OCI-LY7 (cell line): ENCODE results near the gene ZDHHC14. TPM values are rescaled to one million over a fixed set of nuclear protein-coding genes. Genes with fewer than 3 reads are reported as not detected.

Experiments used
- BruUV-seq: library from RNA; stranded (reverse); fragments of 400-500 nt; replicated peaks from 2 replicates; lab custom pipeline; 2021; lab: Mats Ljungman, UMichigan
- CTCF ChIA-PET: fragments of 300-600 bp; sonication (Branson Sonifier 250); formaldehyde crosslinking; loops from one replicate; lab custom pipeline; 2022; ENCODE audit warnings: antibody characterized with exemption; ENCODE audit not compliant: unreplicated experiment; lab: Charles Lee
- POLR2A ChIA-PET: fragments of 300-600 bp; sonication (Branson Sonifier 250); formaldehyde crosslinking; loops from one replicate; lab custom pipeline; 2022; ENCODE audit warnings: antibody characterized with exemption; lab: Charles Lee
- DNase-seq: peaks from one replicate; pipeline ENCODE4 v3.0.0-alpha.2; 2015; ENCODE audit warnings: low spot score
- H2AFZ ChIP-seq: fragments of 200-600 bp; sonication (generic), shearing (Covaris generic); 2 replicates; pipeline ENCODE4 v1.6.1; 2014; ENCODE audit warnings: mild to moderate bottlenecking, antibody characterized with exemption, low read length, moderate library complexity
- H3K27ac ChIP-seq: fragments of 200-600 bp; sonication (generic); 2 replicates; pipeline ENCODE4 v1.5.1; 2014; ENCODE audit warnings: mixed run types, low read depth, mild to moderate bottlenecking, moderate library complexity, low read length, inconsistent platforms; ENCODE audit not compliant: poor library complexity, severe bottlenecking
- H3K36me3 ChIP-seq: fragments of 200-600 bp; sonication (generic); 2 replicates; pipeline ENCODE4 v1.6.1; 2014; ENCODE audit warnings: mild to moderate bottlenecking, antibody characterized with exemption, low read length, moderate library complexity, mixed read lengths; ENCODE audit not compliant: insufficient read depth
- H3K4me1 ChIP-seq: fragments of 200-600 bp; sonication (generic); 2 replicates; pipeline ENCODE4 v1.5.1; 2014; ENCODE audit warnings: mild to moderate bottlenecking, low read length; ENCODE audit not compliant: insufficient read depth, poor library complexity, severe bottlenecking
- H3K4me2 ChIP-seq: fragments of 200-600 bp; sonication (generic); 2 replicates; pipeline ENCODE4 v1.6.1; 2014; ENCODE audit warnings: mild to moderate bottlenecking, low read length
- H3K4me3 ChIP-seq: fragments of 200-600 bp; sonication (generic); 2 replicates; pipeline ENCODE4 v1.5.1; 2014; ENCODE audit warnings: mild to moderate bottlenecking, low read depth, low read length; ENCODE audit not compliant: poor library complexity, severe bottlenecking
- H3K79me2 ChIP-seq: fragments of 200-600 bp; sonication (generic); 2 replicates; pipeline ENCODE4 v1.6.1; 2016; ENCODE audit warnings: low read depth, mild to moderate bottlenecking, low read length, moderate library complexity, mixed read lengths; ENCODE audit not compliant: insufficient read depth
- H3K9me2 ChIP-seq: fragments of 200-600 bp; sonication (generic); 2 replicates; pipeline ENCODE4 v1.6.1; 2016; ENCODE audit warnings: mild to moderate bottlenecking, low read length, mixed read lengths; ENCODE audit not compliant: insufficient read depth
- H3K9me3 ChIP-seq: fragments of 200-600 bp; sonication (generic); 2 replicates; pipeline ENCODE4 v1.6.1; 2014; ENCODE audit warnings: mild to moderate bottlenecking, mixed run types, low read length, mixed read lengths
- H4K20me1 ChIP-seq: fragments of 200-600 bp; sonication (generic); 2 replicates; pipeline ENCODE4 v1.6.1; 2014; ENCODE audit warnings: mild to moderate bottlenecking, antibody characterized with exemption, low read length, moderate library complexity, mixed read lengths; ENCODE audit not compliant: insufficient read depth
- EZH2phosphoT487 ChIP-seq: fragments of 200-600 bp; sonication (generic); IDR thresholded peaks from 2 replicates; pipeline ENCODE4 v1.6.1; 2018; ENCODE audit warnings: low read depth, borderline replicate concordance, mild to moderate bottlenecking, mixed run types, antibody characterized with exemption, low read length, moderate library complexity, mixed read lengths
- intact Hi-C: fragments of 100-400 bp; cut with micrococcal nuclease; formaldehyde crosslinking; loops from one replicate; pipeline ENCODE4 v1.10.0; 2022; ENCODE audit not compliant: unreplicated experiment
- total RNA-seq, 2 experiments: library from RNA; depleted of rRNA in 1 of 2; stranded (reverse); fragments of >200 nt in 1 of 2; shearing (Covaris generic) in 1 of 2; gene quantifications; 2 replicates each; pipeline ENCODE4 v1.2.3, GENCODE V29; 2014 to 2022
- TF ChIP-seq, protein P1 (sequence below): fragments of 200-600 bp; sonication (generic); conservative IDR thresholded peaks from 2 replicates; pipeline ENCODE4 v1.5.1; 2014; ENCODE audit warnings: mild to moderate bottlenecking, antibody characterized with exemption, low read length, moderate library complexity, mixed read lengths

ZDHHC14 gene
- total RNA-seq, 2 experiments from 2014 or later = 0.69 to 3.0 TPM

DNA sequence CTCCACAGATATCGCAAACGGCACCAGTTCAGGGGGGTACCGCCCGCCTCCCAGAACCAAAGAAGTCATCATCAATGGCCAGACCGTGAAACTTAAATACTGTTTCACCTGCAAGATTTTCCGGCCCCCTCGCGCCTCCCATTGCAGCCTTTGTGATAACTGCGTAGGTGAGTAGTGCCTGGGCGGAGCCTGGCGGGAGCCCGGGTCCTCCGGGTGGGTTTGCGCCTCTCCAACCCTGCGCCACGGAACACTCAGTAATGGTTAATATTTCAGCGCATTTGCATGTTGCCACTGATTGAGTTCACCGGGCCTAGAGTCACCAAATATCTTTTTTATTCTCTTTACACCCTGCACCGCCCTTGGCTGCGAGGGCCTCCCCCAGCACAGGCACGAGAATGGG is 212.0 kb downstream of the ZDHHC14 start:
- intact Hi-C loops = no loop called here
- no peak overlapping the region for H3K27ac ChIP-seq
- no TSS peak for BruUV-seq
- TF ChIP-seq, protein P1, sequence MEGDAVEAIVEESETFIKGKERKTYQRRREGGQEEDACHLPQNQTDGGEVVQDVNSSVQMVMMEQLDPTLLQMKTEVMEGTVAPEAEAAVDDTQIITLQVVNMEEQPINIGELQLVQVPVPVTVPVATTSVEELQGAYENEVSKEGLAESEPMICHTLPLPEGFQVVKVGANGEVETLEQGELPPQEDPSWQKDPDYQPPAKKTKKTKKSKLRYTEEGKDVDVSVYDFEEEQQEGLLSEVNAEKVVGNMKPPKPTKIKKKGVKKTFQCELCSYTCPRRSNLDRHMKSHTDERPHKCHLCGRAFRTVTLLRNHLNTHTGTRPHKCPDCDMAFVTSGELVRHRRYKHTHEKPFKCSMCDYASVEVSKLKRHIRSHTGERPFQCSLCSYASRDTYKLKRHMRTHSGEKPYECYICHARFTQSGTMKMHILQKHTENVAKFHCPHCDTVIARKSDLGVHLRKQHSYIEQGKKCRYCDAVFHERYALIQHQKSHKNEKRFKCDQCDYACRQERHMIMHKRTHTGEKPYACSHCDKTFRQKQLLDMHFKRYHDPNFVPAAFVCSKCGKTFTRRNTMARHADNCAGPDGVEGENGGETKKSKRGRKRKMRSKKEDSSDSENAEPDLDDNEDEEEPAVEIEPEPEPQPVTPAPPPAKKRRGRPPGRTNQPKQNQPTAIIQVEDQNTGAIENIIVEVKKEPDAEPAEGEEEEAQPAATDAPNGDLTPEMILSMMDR = no peak
- no peak for TF ChIP-seq EZH2phosphoT487
- no peaks in the 10 kb centered on the region for H4K20me1 ChIP-seq
- H3K4me1 ChIP-seq = peaks cover 10% of the 10 kb centered on the region
- no peaks in the 10 kb centered on the region for H3K79me2 ChIP-seq
- H2AFZ ChIP-seq = no peak overlapping the region
- H3K4me3 ChIP-seq = no peak overlapping the region
- ChIA-PET POLR2A (no interaction called here), CTCF (no interaction called here)
- H3K36me3 ChIP-seq = no peaks in the 10 kb centered on the region; the same call in 1 of the 2 replicates
- peaks cover 17% of the 10 kb centered on the region; the same call in 1 of the 2 replicates for H3K9me3 ChIP-seq
- H3K9me2 ChIP-seq = no peaks in the 10 kb centered on the region
- DNase-seq = no peak
- no peak overlapping the region for H3K4me2 ChIP-seq

DNA sequence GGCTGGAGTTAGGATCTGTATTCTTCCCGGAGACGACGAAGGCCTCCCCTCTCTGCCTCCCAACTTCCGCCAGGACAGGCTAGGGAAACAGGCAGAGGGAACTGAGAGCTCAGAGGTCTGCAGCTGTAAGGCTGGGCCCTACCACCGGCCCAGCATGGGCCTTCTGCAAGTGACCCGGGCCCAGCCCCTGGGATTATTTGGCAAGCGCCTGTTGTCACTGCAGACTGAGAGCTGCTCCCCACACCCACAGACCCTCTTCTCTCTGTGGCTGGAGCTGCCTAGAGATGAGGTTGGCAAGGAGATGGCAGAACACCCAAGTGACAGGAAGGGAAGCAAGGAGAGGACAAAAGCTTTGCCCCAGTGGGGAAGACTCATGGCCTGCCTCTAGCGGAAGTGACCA is 212.6 kb downstream of the ZDHHC14 start:
- BruUV-seq = no TSS peak
- ChIA-PET CTCF (no interaction called here), POLR2A (interaction anchor here (0.8 kb wide), 1 partner anchor 9 kb away, joined by 4 read pairs; no protein-coding TSS in a partner anchor)
- H2AFZ ChIP-seq = no peak overlapping the region
- no peaks in the 10 kb centered on the region for H3K79me2 ChIP-seq
- TF ChIP-seq EZH2phosphoT487 = no peak
- TF ChIP-seq, protein P1 = no peak
- H3K4me1 ChIP-seq = peaks cover 16% of the 10 kb centered on the region
- no peaks in the 10 kb centered on the region; the same call in 1 of the 2 replicates for H3K36me3 ChIP-seq
- H3K9me2 ChIP-seq = no peaks in the 10 kb centered on the region
- H3K27ac ChIP-seq = no peak overlapping the region
- no peak for DNase-seq
- H4K20me1 ChIP-seq = no peaks in the 10 kb centered on the region
- intact Hi-C loops = no loop called here
- H3K4me3 ChIP-seq = no peak overlapping the region
- peaks cover 17% of the 10 kb centered on the region; the same call in 1 of the 2 replicates for H3K9me3 ChIP-seq
- H3K4me2 ChIP-seq = no peak overlapping the region

DNA sequence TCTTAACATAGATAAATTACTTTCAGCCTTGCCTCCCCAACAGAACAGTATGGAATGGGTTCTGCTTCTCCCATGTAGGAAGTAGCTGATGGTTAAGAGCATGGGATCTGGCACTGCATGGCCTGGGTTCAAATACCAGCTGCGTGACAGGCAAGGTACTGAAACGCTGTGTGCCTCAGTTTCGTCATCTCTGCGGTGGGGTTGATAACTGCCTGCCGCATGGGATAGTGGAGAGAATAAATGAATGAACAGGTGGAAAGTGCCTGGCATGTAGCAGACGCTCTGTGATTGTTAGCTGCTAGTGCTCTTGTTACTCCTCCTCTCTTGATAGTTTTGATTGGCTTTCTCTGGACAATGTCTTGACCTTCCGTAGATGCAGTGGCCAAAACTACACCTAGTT is 213.3 kb downstream of the ZDHHC14 start:
- TF ChIP-seq, protein P1 = no peak
- TF ChIP-seq EZH2phosphoT487 = no peak
- Histone ChIP-seq H3K4me2 (no peak overlapping the region), H3K27ac (no peak overlapping the region), H3K79me2 (no peaks in the 10 kb centered on the region), H4K20me1 (no peaks in the 10 kb centered on the region), H3K9me3 (peaks cover 17% of the 10 kb centered on the region; the same call in 1 of the 2 replicates), H3K4me1 (peaks cover 23% of the 10 kb centered on the region), H3K9me2 (no peaks in the 10 kb centered on the region), H3K36me3 (no peaks in the 10 kb centered on the region; the same call in 1 of the 2 replicates), H3K4me3 (no peak overlapping the region), H2AFZ (no peak overlapping the region)
- intact Hi-C loops = no loop called here
- DNase-seq = no peak
- POLR2A ChIA-PET = interaction anchor here (0.8 kb wide), 1 partner anchor 8 kb away, joined by 4 read pairs; no protein-coding TSS in a partner anchor
- CTCF ChIA-PET = no interaction called here
- no TSS peak for BruUV-seq
